ENCODE data around the gene B9D2.

DNA sequence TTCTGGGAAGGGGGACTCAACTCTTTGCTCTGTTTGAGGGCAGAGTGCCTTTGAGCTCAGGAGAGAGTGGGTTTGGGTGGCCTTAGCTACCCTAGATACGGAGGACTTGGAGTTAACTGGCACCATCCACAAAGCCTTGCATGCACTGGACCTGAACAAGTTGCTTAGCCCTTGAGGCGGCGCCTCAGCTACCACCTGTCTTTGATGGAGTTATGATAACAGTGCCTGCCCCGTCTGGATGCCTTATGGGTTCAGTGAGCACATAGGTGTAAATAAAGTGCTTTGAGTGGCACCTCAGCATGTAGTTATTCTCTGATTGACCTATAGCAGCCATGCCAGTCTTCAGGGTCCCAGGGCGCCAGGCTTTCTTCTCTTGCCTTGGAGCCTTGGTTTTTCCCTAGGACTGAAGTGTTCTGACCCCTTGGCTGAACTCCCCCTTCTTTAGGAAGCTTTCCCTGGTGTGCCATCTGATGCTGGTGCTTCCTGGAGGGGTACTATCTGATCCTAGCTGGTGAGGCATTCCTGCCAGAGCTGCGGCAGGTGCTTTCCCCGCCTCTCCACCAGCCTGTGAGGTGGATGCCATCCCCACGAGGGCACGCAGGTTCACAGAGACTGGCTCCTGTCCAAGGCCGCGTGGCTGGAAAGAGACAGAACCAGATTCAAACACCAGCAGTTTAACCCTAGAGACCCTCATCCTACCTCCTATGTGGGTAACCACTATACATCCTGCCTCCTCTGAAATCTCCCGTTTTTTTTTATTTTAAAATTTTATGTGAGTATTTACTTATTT, 39.4 kb upstream of the B9D2 start:
- no peak for TF ChIP-seq TAF1 (IDR thresholded peaks at IDR 0.05; ENCODE audit: borderline replicate concordance, low read depth, low read length)
- TF ChIP-seq, protein P1, sequence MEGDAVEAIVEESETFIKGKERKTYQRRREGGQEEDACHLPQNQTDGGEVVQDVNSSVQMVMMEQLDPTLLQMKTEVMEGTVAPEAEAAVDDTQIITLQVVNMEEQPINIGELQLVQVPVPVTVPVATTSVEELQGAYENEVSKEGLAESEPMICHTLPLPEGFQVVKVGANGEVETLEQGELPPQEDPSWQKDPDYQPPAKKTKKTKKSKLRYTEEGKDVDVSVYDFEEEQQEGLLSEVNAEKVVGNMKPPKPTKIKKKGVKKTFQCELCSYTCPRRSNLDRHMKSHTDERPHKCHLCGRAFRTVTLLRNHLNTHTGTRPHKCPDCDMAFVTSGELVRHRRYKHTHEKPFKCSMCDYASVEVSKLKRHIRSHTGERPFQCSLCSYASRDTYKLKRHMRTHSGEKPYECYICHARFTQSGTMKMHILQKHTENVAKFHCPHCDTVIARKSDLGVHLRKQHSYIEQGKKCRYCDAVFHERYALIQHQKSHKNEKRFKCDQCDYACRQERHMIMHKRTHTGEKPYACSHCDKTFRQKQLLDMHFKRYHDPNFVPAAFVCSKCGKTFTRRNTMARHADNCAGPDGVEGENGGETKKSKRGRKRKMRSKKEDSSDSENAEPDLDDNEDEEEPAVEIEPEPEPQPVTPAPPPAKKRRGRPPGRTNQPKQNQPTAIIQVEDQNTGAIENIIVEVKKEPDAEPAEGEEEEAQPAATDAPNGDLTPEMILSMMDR (IDR thresholded peaks at IDR 0.05), result no peak
- no peak for TF ChIP-seq FOXM1 (IDR thresholded peaks at IDR 0.05; ENCODE audit: low read depth)
- no peak for TF ChIP-seq RCOR1 (IDR thresholded peaks at IDR 0.05; ENCODE audit: low read length)
- TF ChIP-seq EZH2phosphoT487 (IDR thresholded peaks at IDR 0.05; ENCODE audit: borderline replicate concordance, low read depth), result no peak
- no peak for TF ChIP-seq RAD21 (IDR thresholded peaks at IDR 0.05; ENCODE audit: low read length)
- no peak for TF ChIP-seq EP300 (IDR thresholded peaks at IDR 0.05; ENCODE audit: borderline replicate concordance in 1 of 2, low read depth in 1 of 2, low read length in 1 of 2)
- no peak for TF ChIP-seq POLR2AphosphoS5 (IDR thresholded peaks at IDR 0.05; ENCODE audit: low read depth, low read length)
- TF ChIP-seq, protein P2, sequence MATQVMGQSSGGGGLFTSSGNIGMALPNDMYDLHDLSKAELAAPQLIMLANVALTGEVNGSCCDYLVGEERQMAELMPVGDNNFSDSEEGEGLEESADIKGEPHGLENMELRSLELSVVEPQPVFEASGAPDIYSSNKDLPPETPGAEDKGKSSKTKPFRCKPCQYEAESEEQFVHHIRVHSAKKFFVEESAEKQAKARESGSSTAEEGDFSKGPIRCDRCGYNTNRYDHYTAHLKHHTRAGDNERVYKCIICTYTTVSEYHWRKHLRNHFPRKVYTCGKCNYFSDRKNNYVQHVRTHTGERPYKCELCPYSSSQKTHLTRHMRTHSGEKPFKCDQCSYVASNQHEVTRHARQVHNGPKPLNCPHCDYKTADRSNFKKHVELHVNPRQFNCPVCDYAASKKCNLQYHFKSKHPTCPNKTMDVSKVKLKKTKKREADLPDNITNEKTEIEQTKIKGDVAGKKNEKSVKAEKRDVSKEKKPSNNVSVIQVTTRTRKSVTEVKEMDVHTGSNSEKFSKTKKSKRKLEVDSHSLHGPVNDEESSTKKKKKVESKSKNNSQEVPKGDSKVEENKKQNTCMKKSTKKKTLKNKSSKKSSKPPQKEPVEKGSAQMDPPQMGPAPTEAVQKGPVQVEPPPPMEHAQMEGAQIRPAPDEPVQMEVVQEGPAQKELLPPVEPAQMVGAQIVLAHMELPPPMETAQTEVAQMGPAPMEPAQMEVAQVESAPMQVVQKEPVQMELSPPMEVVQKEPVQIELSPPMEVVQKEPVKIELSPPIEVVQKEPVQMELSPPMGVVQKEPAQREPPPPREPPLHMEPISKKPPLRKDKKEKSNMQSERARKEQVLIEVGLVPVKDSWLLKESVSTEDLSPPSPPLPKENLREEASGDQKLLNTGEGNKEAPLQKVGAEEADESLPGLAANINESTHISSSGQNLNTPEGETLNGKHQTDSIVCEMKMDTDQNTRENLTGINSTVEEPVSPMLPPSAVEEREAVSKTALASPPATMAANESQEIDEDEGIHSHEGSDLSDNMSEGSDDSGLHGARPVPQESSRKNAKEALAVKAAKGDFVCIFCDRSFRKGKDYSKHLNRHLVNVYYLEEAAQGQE (IDR thresholded peaks at IDR 0.05; ENCODE audit: low read depth, low read length), result no peak
- no peak for TF ChIP-seq SIN3A (IDR thresholded peaks at IDR 0.05; ENCODE audit: borderline replicate concordance, low read depth, low read length)

Measured in SK-N-SH (cell line).